MM.1S (cell line): Measurements from ENCODE around the gene YIF1A.

ENCODE experiments used
- DNase-seq: peaks from one replicate; pipeline ENCODE4 v3.0.0-alpha.2; 2015
- H2AFZ ChIP-seq: fragments of 300-600 bp; sonication (generic); 2 replicates; pipeline ENCODE4 v1.6.0; 2016; ENCODE audit warnings: antibody characterized with exemption, low read length
- H3F3A ChIP-seq: fragments of 300-600 bp; sonication (generic); 2 replicates; pipeline ENCODE4 v1.6.1; 2016; ENCODE audit warnings: mild to moderate bottlenecking, antibody characterized with exemption, low read length, moderate library complexity, mixed read lengths; ENCODE audit not compliant: insufficient read depth
- H3K27ac ChIP-seq: fragments of 300-600 bp; sonication (generic); 2 replicates; pipeline ENCODE4 v1.5.1; 2016; ENCODE audit warnings: mild to moderate bottlenecking, low read length
- H3K27me3 ChIP-seq: fragments of 300-600 bp; sonication (generic); replicated peaks from 2 replicates; pipeline ENCODE4 v1.6.0; 2016; ENCODE audit warnings: low read length; ENCODE audit not compliant: insufficient read depth
- H3K36me3 ChIP-seq: fragments of 300-600 bp; sonication (generic); replicated peaks from 2 replicates; pipeline ENCODE4 v1.6.1; 2016; ENCODE audit warnings: mild to moderate bottlenecking, low read length, mixed read lengths; ENCODE audit not compliant: insufficient read depth
- H3K4me1 ChIP-seq: fragments of 300-600 bp; sonication (generic); 2 replicates; pipeline ENCODE4 v1.6.1; 2016; ENCODE audit warnings: low read length, mixed read lengths
- H3K4me2 ChIP-seq: fragments of 300-600 bp; sonication (generic); 2 replicates; pipeline ENCODE4 v1.6.0; 2016; ENCODE audit warnings: low read depth, low read length
- H3K4me3 ChIP-seq: fragments of 300-600 bp; sonication (generic); 2 replicates; pipeline ENCODE4 v1.5.1; 2016; ENCODE audit warnings: low read length, mixed read lengths
- H3K79me2 ChIP-seq: fragments of 300-600 bp; sonication (generic); 2 replicates; pipeline ENCODE4 v1.6.1; 2016; ENCODE audit warnings: mixed run types, low read length, mixed read lengths
- H3K9ac ChIP-seq: fragments of 300-600 bp; sonication (generic); 2 replicates; pipeline ENCODE4 v1.6.1; 2016; ENCODE audit warnings: low read length, mixed read lengths
- H3K9me2 ChIP-seq: fragments of 300-600 bp; sonication (generic); replicated peaks from 2 replicates; pipeline ENCODE4 v1.6.1; 2016; ENCODE audit warnings: mild to moderate bottlenecking, low read length, mixed read lengths; ENCODE audit not compliant: insufficient read depth
- H3K9me3 ChIP-seq: fragments of 300-600 bp; sonication (generic); replicated peaks from 2 replicates; pipeline ENCODE4 v1.6.1; 2016; ENCODE audit warnings: mild to moderate bottlenecking, low read length, mixed read lengths; ENCODE audit not compliant: insufficient read depth
- H4K20me1 ChIP-seq: fragments of 300-600 bp; sonication (generic); 2 replicates; pipeline ENCODE4 v1.6.1; 2016; ENCODE audit warnings: mild to moderate bottlenecking, low read length, moderate library complexity, mixed read lengths; ENCODE audit not compliant: insufficient read depth
- EZH2 ChIP-seq: fragments of 300-600 bp; sonication (generic); optimal IDR thresholded peaks from 2 replicates; pipeline ENCODE3; 2017; ENCODE audit warnings: low read depth, mild to moderate bottlenecking, antibody characterized with exemption, low read length, mixed read lengths
- EZH2phosphoT487 ChIP-seq: fragments of 300-600 bp; sonication (generic); IDR thresholded peaks from 2 replicates; pipeline ENCODE4 v1.6.1; 2018; ENCODE audit warnings: antibody characterized with exemption, low read length
- TF ChIP-seq, protein P1 (sequence below): fragments of 300-600 bp; sonication (generic); IDR thresholded peaks from 2 replicates; pipeline ENCODE4 v1.5.1; 2016; ENCODE audit warnings: antibody characterized with exemption, low read length, mixed read lengths

YIF1A gene

DNA sequence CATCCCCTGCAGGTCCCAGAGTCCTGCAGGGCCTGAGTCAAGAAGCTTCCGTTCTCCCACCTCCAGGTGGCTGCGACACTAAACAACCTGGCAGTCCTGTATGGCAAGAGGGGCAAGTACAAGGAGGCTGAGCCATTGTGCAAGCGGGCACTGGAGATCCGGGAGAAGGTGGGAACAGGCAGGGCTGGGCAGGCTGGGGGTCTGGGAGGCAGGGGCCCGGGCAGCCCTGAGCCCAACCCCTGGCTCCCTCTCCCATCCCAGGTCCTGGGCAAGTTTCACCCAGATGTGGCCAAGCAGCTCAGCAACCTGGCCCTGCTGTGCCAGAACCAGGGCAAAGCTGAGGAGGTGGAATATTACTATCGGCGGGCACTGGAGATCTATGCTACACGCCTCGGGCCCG, 25.2 kb downstream of the YIF1A start:
- TF ChIP-seq EZH2phosphoT487 (no peak), EZH2 (no peak)
- TF ChIP-seq, protein P1, sequence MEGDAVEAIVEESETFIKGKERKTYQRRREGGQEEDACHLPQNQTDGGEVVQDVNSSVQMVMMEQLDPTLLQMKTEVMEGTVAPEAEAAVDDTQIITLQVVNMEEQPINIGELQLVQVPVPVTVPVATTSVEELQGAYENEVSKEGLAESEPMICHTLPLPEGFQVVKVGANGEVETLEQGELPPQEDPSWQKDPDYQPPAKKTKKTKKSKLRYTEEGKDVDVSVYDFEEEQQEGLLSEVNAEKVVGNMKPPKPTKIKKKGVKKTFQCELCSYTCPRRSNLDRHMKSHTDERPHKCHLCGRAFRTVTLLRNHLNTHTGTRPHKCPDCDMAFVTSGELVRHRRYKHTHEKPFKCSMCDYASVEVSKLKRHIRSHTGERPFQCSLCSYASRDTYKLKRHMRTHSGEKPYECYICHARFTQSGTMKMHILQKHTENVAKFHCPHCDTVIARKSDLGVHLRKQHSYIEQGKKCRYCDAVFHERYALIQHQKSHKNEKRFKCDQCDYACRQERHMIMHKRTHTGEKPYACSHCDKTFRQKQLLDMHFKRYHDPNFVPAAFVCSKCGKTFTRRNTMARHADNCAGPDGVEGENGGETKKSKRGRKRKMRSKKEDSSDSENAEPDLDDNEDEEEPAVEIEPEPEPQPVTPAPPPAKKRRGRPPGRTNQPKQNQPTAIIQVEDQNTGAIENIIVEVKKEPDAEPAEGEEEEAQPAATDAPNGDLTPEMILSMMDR, result no peak
- Histone ChIP-seq H3K27ac (no peak overlapping the region), H4K20me1 (no peaks in the 10 kb centered on the region), H3K79me2 (peaks cover 17% of the 10 kb centered on the region), H3K9me3 (no peaks in the 10 kb centered on the region), H3K9me2 (no peaks in the 10 kb centered on the region), H3K4me1 (peaks cover 8% of the 10 kb centered on the region), H2AFZ (no peak overlapping the region), H3K4me2 (no peak overlapping the region), H3K27me3 (no peaks in the 10 kb centered on the region), H3K4me3 (no peak overlapping the region), H3K36me3 (no peaks in the 10 kb centered on the region), H3F3A (peaks cover 6% of the 10 kb centered on the region; the same call in 1 of the 2 replicates), H3K9ac (no peak overlapping the region)
- DNase-seq, result no peak

DNA sequence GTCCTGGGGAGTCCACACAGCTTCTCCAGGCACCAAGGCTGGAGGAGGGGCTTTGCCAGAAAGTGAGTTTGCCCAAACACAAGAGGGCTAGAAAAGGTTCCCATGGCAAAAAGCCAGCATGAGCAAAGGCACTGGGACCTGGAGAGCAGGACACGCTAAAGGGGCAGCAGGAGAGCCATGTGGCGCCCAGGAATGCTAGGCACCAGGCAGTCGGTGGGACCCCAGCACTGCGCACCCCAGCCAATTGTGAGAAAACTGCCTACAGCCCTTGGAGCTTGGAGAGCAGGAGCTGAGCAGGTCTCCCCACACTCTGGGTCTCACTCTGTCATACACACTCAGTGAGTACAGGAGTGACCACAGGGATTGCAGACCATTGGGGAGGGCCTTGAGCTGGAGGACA, 25.7 kb downstream of the YIF1A start:
- H3K36me3 ChIP-seq, result no peaks in the 10 kb centered on the region
- no peaks in the 10 kb centered on the region for H3K27me3 ChIP-seq
- H3K9ac ChIP-seq, result no peak overlapping the region
- no peak overlapping the region for H3K4me2 ChIP-seq
- no peak overlapping the region for H3K27ac ChIP-seq
- no peak overlapping the region for H2AFZ ChIP-seq
- H3K4me1 ChIP-seq, result peaks cover 11% of the 10 kb centered on the region
- no peaks in the 10 kb centered on the region for H3K9me2 ChIP-seq
- H3K9me3 ChIP-seq, result no peaks in the 10 kb centered on the region
- H4K20me1 ChIP-seq, result no peaks in the 10 kb centered on the region
- DNase-seq, result no peak
- peaks cover 6% of the 10 kb centered on the region; the same call in 1 of the 2 replicates for H3F3A ChIP-seq
- no peak for TF ChIP-seq EZH2phosphoT487
- TF ChIP-seq, protein P1, result no peak
- no peak for TF ChIP-seq EZH2
- peaks cover 21% of the 10 kb centered on the region for H3K79me2 ChIP-seq
- no peak overlapping the region for H3K4me3 ChIP-seq

DNA sequence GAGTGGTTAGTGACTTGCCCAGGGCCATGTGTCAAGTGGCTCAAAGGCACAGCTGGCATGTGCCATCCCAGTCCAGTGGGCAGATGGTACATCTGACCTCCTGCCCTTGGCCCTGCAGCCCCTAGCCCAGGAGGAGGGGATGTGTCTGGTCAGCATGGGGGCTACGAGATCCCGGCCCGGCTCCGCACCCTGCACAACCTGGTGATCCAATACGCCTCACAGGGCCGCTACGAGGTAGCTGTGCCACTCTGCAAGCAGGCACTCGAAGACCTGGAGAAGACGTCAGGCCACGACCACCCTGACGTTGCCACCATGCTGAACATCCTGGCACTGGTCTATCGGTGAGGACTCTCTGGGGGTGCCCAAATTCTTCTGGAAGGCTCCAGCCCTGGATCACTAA, 26.2 kb downstream of the YIF1A start:
- H3K4me3 ChIP-seq, result no peak overlapping the region
- TF ChIP-seq EZH2 (no peak), EZH2phosphoT487 (no peak)
- TF ChIP-seq, protein P1, result no peak
- H3K79me2 ChIP-seq, result peaks cover 27% of the 10 kb centered on the region
- H3K4me2 ChIP-seq, result no peak overlapping the region
- no peaks in the 10 kb centered on the region for H3K9me3 ChIP-seq
- no peak for DNase-seq
- no peaks in the 10 kb centered on the region for H3K27me3 ChIP-seq
- no peaks in the 10 kb centered on the region for H4K20me1 ChIP-seq
- H3F3A ChIP-seq, result peaks cover under 1% of the 10 kb centered on the region; the same call in 1 of the 2 replicates
- no peak overlapping the region for H3K9ac ChIP-seq
- no peaks in the 10 kb centered on the region for H3K36me3 ChIP-seq
- H3K9me2 ChIP-seq, result no peaks in the 10 kb centered on the region
- H3K4me1 ChIP-seq, result peaks cover 11% of the 10 kb centered on the region
- no peak overlapping the region for H3K27ac ChIP-seq
- no peak overlapping the region for H2AFZ ChIP-seq
